Measurements from ENCODE around the gene HTR5A. TPM values are rescaled to one million over a fixed set of nuclear protein-coding genes. Genes with fewer than 3 reads are reported as not detected.

HTR5A gene
- total RNA-seq, 1 donor from 2014 or later, result not detected

GRCh38 chr7:155057076-155057475 lies 13.0 kb upstream of the HTR5A start:
- Mint-ChIP-seq H3K36me3 (no peaks in the 10 kb centered on the region), H3K27ac (no peak overlapping the region), H3K9me3 (no peaks in the 10 kb centered on the region), H3K4me1 (no peaks in the 10 kb centered on the region), H3K4me3 (no peak overlapping the region), H3K27me3 (ENCODE audit: low read depth) (peaks cover 19% of the 10 kb centered on the region)
- no peak for TF ChIP-seq CTCF (IDR thresholded peaks at IDR 0.05; ENCODE audit: unreplicated experiment)
- DNase-seq (ENCODE audit: low spot score in 2 of 2, unreplicated experiment in 2 of 2), result no peak

- TF ChIP-seq CTCF (IDR thresholded peaks at IDR 0.05; ENCODE audit: unreplicated experiment), result no peak
- Mint-ChIP-seq H3K27me3 (ENCODE audit: low read depth) (peaks cover 18% of the 10 kb centered on the region), H3K36me3 (no peaks in the 10 kb centered on the region), H3K4me3 (no peak overlapping the region), H3K9me3 (no peaks in the 10 kb centered on the region), H3K4me1 (no peaks in the 10 kb centered on the region), H3K27ac (no peak overlapping the region)
- no peak for DNase-seq (ENCODE audit: low spot score in 2 of 2, unreplicated experiment in 2 of 2)
These were observed 11.2 kb upstream of the HTR5A start for GRCh38 chr7:155058896-155059295.

GRCh38 chr7:155059703-155060102 lies 10.4 kb upstream of the HTR5A start:
- no peak overlapping the region for H3K4me3 Mint-ChIP-seq
- no peak for TF ChIP-seq CTCF (IDR thresholded peaks at IDR 0.05; ENCODE audit: unreplicated experiment)
- H3K9me3 Mint-ChIP-seq, result no peaks in the 10 kb centered on the region
- H3K36me3 Mint-ChIP-seq, result no peaks in the 10 kb centered on the region
- DNase-seq (ENCODE audit: low spot score in 2 of 2, unreplicated experiment in 2 of 2), result no peak
- H3K27me3 Mint-ChIP-seq (ENCODE audit: low read depth), result peaks cover 18% of the 10 kb centered on the region
- no peak overlapping the region for H3K27ac Mint-ChIP-seq
- no peaks in the 10 kb centered on the region for H3K4me1 Mint-ChIP-seq

GRCh38 chr7:155062411-155062810 lies 7.7 kb upstream of the HTR5A start:
- Mint-ChIP-seq H3K27ac (no peak overlapping the region), H3K4me1 (no peaks in the 10 kb centered on the region), H3K9me3 (no peaks in the 10 kb centered on the region)

GRCh38 chr7:155064186-155064585 lies 5.9 kb upstream of the HTR5A start:
- Mint-ChIP-seq H3K4me1 (no peaks in the 10 kb centered on the region), H3K36me3 (no peaks in the 10 kb centered on the region), H3K27ac (no peak overlapping the region), H3K27me3 (ENCODE audit: low read depth) (peaks cover 15% of the 10 kb centered on the region), H3K9me3 (no peaks in the 10 kb centered on the region), H3K4me3 (no peak overlapping the region)
- DNase-seq (ENCODE audit: low spot score in 2 of 2, unreplicated experiment in 2 of 2), result no peak
- TF ChIP-seq CTCF (IDR thresholded peaks at IDR 0.05; ENCODE audit: unreplicated experiment), result no peak

More at GRCh38 chr7:155062411-155062810, 7.7 kb upstream of the HTR5A start:
- DNase-seq (ENCODE audit: low spot score in 2 of 2, unreplicated experiment in 2 of 2), result no peak
- no peak overlapping the region for H3K4me3 Mint-ChIP-seq
- no peaks in the 10 kb centered on the region for H3K36me3 Mint-ChIP-seq
- TF ChIP-seq CTCF (IDR thresholded peaks at IDR 0.05; ENCODE audit: unreplicated experiment), result no peak
- H3K27me3 Mint-ChIP-seq (ENCODE audit: low read depth), result peaks cover 22% of the 10 kb centered on the region

- no peak for DNase-seq (ENCODE audit: low spot score in 2 of 2, unreplicated experiment in 2 of 2)
- Mint-ChIP-seq H3K4me1 (no peaks in the 10 kb centered on the region), H3K9me3 (no peaks in the 10 kb centered on the region), H3K27ac (no peak overlapping the region), H3K4me3 (no peak overlapping the region), H3K27me3 (ENCODE audit: low read depth) (peaks cover 28% of the 10 kb centered on the region), H3K36me3 (no peaks in the 10 kb centered on the region)
- TF ChIP-seq CTCF (IDR thresholded peaks at IDR 0.05; ENCODE audit: unreplicated experiment), result no peak
These were observed 3.6 kb upstream of the HTR5A start for GRCh38 chr7:155066417-155066950.
